Skeletal muscle tissue (tissue), 4 donors: ENCODE measurements around the gene ERC2. TPM values are rescaled to one million over a fixed set of nuclear protein-coding genes. Genes with fewer than 3 reads are reported as not detected.

Experiments used
- H3K27ac ChIP-seq: one replicate; pipeline ENCODE4 v1.7.0; 2013; ENCODE audit warnings: mild to moderate bottlenecking, low read depth, low read length, inconsistent platforms
- H3K27me3 ChIP-seq, 3 donors: one replicate each; pipeline ENCODE4 v1.7.0; 2013; ENCODE audit warnings: low read length in 3 of 3; ENCODE audit not compliant: control insufficient read depth in 3 of 3, insufficient read depth in 3 of 3
- H3K36me3 ChIP-seq, 3 donors: one replicate each; pipeline ENCODE4 v1.7.0; 2013; ENCODE audit warnings: low read length in 3 of 3; ENCODE audit not compliant: control insufficient read depth in 3 of 3, insufficient read depth in 3 of 3
- H3K4me1 ChIP-seq, 3 donors: one replicate each; pipeline ENCODE4 v1.7.0; 2013; ENCODE audit warnings: low read length in 3 of 3, mild to moderate bottlenecking in 3 of 3; ENCODE audit not compliant: control insufficient read depth in 3 of 3, insufficient read depth in 3 of 3
- H3K4me3 ChIP-seq, 3 donors: one replicate each; pipeline ENCODE4 v1.7.0; 2013; ENCODE audit warnings: low read length in 3 of 3
- H3K9ac ChIP-seq, 3 donors: one replicate each; pipeline ENCODE4 v1.7.0; 2013; ENCODE audit warnings: low read length in 3 of 3, mild to moderate bottlenecking in 3 of 3, moderate library complexity in 2 of 3, low read depth in 1 of 3
- H3K9me3 ChIP-seq, 3 donors: one replicate each; pipeline ENCODE4 v1.7.0; 2013; ENCODE audit warnings: low read length in 3 of 3; ENCODE audit not compliant: control insufficient read depth in 3 of 3
- total RNA-seq: library from RNA; depleted of rRNA; stranded (reverse); fragments of >200 nt; gene quantifications from one replicate; pipeline ENCODE4 v1.2.3, GENCODE V29; 2014
- donor health status: Osteomylitis.

ERC2 gene
- total RNA-seq, 1 donor from 2014 or later: 1.0 TPM

- Histone ChIP-seq H3K27ac (no peak overlapping the region), H3K4me1 (no peaks in the 10 kb centered on the region), H3K9ac (no peak overlapping the region), H3K9me3 (no peaks in the 10 kb centered on the region), H3K36me3 (no peaks in the 10 kb centered on the region), H3K4me3 (no peak overlapping the region), H3K27me3 (no peaks in the 10 kb centered on the region)
These were observed 643.9 kb downstream of the ERC2 start for GRCh38 chr3:55824406-55824805.

GRCh38 chr3:55823829-55824228, 644.4 kb downstream of the ERC2 start:
- no peak overlapping the region for H3K9ac ChIP-seq
- H3K36me3 ChIP-seq: no peaks in the 10 kb centered on the region
- no peaks in the 10 kb centered on the region for H3K9me3 ChIP-seq
- no peaks in the 10 kb centered on the region for H3K4me1 ChIP-seq
- no peak overlapping the region for H3K4me3 ChIP-seq
- H3K27ac ChIP-seq: no peak overlapping the region
- no peaks in the 10 kb centered on the region for H3K27me3 ChIP-seq

GRCh38 chr3:55823001-55823400, 645.3 kb downstream of the ERC2 start:
- Histone ChIP-seq H3K4me1 (no peaks in the 10 kb centered on the region), H3K4me3 (no peak overlapping the region), H3K9ac (no peak overlapping the region), H3K27me3 (no peaks in the 10 kb centered on the region), H3K36me3 (no peaks in the 10 kb centered on the region), H3K9me3 (no peaks in the 10 kb centered on the region), H3K27ac (no peak overlapping the region)

GRCh38 chr3:55819005-55819404, 649.3 kb downstream of the ERC2 start:
- no peak overlapping the region for H3K9ac ChIP-seq
- no peak overlapping the region for H3K27ac ChIP-seq
- no peaks in the 10 kb centered on the region for H3K9me3 ChIP-seq
- H3K4me3 ChIP-seq: no peak overlapping the region
- H3K27me3 ChIP-seq: no peaks in the 10 kb centered on the region
- H3K4me1 ChIP-seq: no peaks in the 10 kb centered on the region
- no peaks in the 10 kb centered on the region for H3K36me3 ChIP-seq

- Histone ChIP-seq H3K4me3 (no peak overlapping the region), H3K9ac (no peak overlapping the region), H3K27me3 (no peaks in the 10 kb centered on the region), H3K27ac (no peak overlapping the region), H3K9me3 (no peaks in the 10 kb centered on the region), H3K36me3 (no peaks in the 10 kb centered on the region), H3K4me1 (no peaks in the 10 kb centered on the region)
These were observed 649.8 kb downstream of the ERC2 start for GRCh38 chr3:55818485-55818884.

GRCh38 chr3:55816794-55817576, 651.3 kb downstream of the ERC2 start:
- H3K4me1 ChIP-seq: no peaks in the 10 kb centered on the region
- H3K36me3 ChIP-seq: no peaks in the 10 kb centered on the region
- no peaks in the 10 kb centered on the region for H3K27me3 ChIP-seq
- H3K27ac ChIP-seq: no peak overlapping the region
- H3K9ac ChIP-seq: no peak overlapping the region
- no peaks in the 10 kb centered on the region for H3K9me3 ChIP-seq
- no peak overlapping the region for H3K4me3 ChIP-seq

GRCh38 chr3:55815262-55815661, 653.0 kb downstream of the ERC2 start:
- Histone ChIP-seq H3K27me3 (no peaks in the 10 kb centered on the region), H3K27ac (no peak overlapping the region)

GRCh38 chr3:55813268-55814097, 654.8 kb downstream of the ERC2 start:
- H3K36me3 ChIP-seq: no peaks in the 10 kb centered on the region
- no peak overlapping the region for H3K9ac ChIP-seq
- no peak overlapping the region for H3K27ac ChIP-seq
- no peaks in the 10 kb centered on the region for H3K27me3 ChIP-seq
- no peaks in the 10 kb centered on the region for H3K4me1 ChIP-seq
- H3K4me3 ChIP-seq: no peak overlapping the region
- no peaks in the 10 kb centered on the region for H3K9me3 ChIP-seq

More at GRCh38 chr3:55815262-55815661, 653.0 kb downstream of the ERC2 start:
- no peaks in the 10 kb centered on the region for H3K36me3 ChIP-seq
- H3K4me1 ChIP-seq: no peaks in the 10 kb centered on the region
- no peaks in the 10 kb centered on the region for H3K9me3 ChIP-seq
- no peak overlapping the region for H3K9ac ChIP-seq
- no peak overlapping the region for H3K4me3 ChIP-seq

GRCh38 chr3:55812394-55813013, 655.8 kb downstream of the ERC2 start:
- H3K4me1 ChIP-seq: no peaks in the 10 kb centered on the region
- no peak overlapping the region for H3K4me3 ChIP-seq
- no peaks in the 10 kb centered on the region for H3K27me3 ChIP-seq
- no peak overlapping the region for H3K9ac ChIP-seq
- H3K36me3 ChIP-seq: no peaks in the 10 kb centered on the region
- H3K27ac ChIP-seq: no peak overlapping the region
- H3K9me3 ChIP-seq: no peaks in the 10 kb centered on the region

- no peak overlapping the region for H3K4me3 ChIP-seq
- H3K36me3 ChIP-seq: no peaks in the 10 kb centered on the region
- no peaks in the 10 kb centered on the region for H3K9me3 ChIP-seq
- H3K4me1 ChIP-seq: no peaks in the 10 kb centered on the region
- no peaks in the 10 kb centered on the region for H3K27me3 ChIP-seq
- no peak overlapping the region for H3K27ac ChIP-seq
- H3K9ac ChIP-seq: no peak overlapping the region
These were observed 661.1 kb downstream of the ERC2 start for GRCh38 chr3:55807210-55807609.
